OCI-LY7 (cell line): ENCODE measurements around the gene SPX. TPM values are rescaled to one million over a fixed set of nuclear protein-coding genes. Genes with fewer than 3 reads are reported as not detected.

Source experiments
- BruUV-seq: library from RNA; stranded (reverse); fragments of 400-500 nt; replicated peaks from 2 replicates; lab custom pipeline; 2021; lab: Mats Ljungman, UMichigan
- CTCF ChIA-PET: fragments of 300-600 bp; sonication (Branson Sonifier 250); formaldehyde crosslinking; loops from one replicate; lab custom pipeline; 2022; ENCODE audit warnings: antibody characterized with exemption; ENCODE audit not compliant: unreplicated experiment; lab: Charles Lee
- POLR2A ChIA-PET: fragments of 300-600 bp; sonication (Branson Sonifier 250); formaldehyde crosslinking; loops from one replicate; lab custom pipeline; 2022; ENCODE audit warnings: antibody characterized with exemption; lab: Charles Lee
- DNase-seq: peaks from one replicate; pipeline ENCODE4 v3.0.0-alpha.2; 2015; ENCODE audit warnings: low spot score
- H2AFZ ChIP-seq: fragments of 200-600 bp; sonication (generic), shearing (Covaris generic); 2 replicates; pipeline ENCODE4 v1.6.1; 2014; ENCODE audit warnings: mild to moderate bottlenecking, antibody characterized with exemption, low read length, moderate library complexity
- H3K27ac ChIP-seq: fragments of 200-600 bp; sonication (generic); 2 replicates; pipeline ENCODE4 v1.5.1; 2014; ENCODE audit warnings: mixed run types, low read depth, mild to moderate bottlenecking, moderate library complexity, low read length, inconsistent platforms; ENCODE audit not compliant: poor library complexity, severe bottlenecking
- H3K36me3 ChIP-seq: fragments of 200-600 bp; sonication (generic); 2 replicates; pipeline ENCODE4 v1.6.1; 2014; ENCODE audit warnings: mild to moderate bottlenecking, antibody characterized with exemption, low read length, moderate library complexity, mixed read lengths; ENCODE audit not compliant: insufficient read depth
- H3K4me1 ChIP-seq: fragments of 200-600 bp; sonication (generic); 2 replicates; pipeline ENCODE4 v1.5.1; 2014; ENCODE audit warnings: mild to moderate bottlenecking, low read length; ENCODE audit not compliant: insufficient read depth, poor library complexity, severe bottlenecking
- H3K4me2 ChIP-seq: fragments of 200-600 bp; sonication (generic); 2 replicates; pipeline ENCODE4 v1.6.1; 2014; ENCODE audit warnings: mild to moderate bottlenecking, low read length
- H3K4me3 ChIP-seq: fragments of 200-600 bp; sonication (generic); 2 replicates; pipeline ENCODE4 v1.5.1; 2014; ENCODE audit warnings: mild to moderate bottlenecking, low read depth, low read length; ENCODE audit not compliant: poor library complexity, severe bottlenecking
- H3K79me2 ChIP-seq: fragments of 200-600 bp; sonication (generic); 2 replicates; pipeline ENCODE4 v1.6.1; 2016; ENCODE audit warnings: low read depth, mild to moderate bottlenecking, low read length, moderate library complexity, mixed read lengths; ENCODE audit not compliant: insufficient read depth
- H3K9me2 ChIP-seq: fragments of 200-600 bp; sonication (generic); 2 replicates; pipeline ENCODE4 v1.6.1; 2016; ENCODE audit warnings: mild to moderate bottlenecking, low read length, mixed read lengths; ENCODE audit not compliant: insufficient read depth
- H3K9me3 ChIP-seq: fragments of 200-600 bp; sonication (generic); 2 replicates; pipeline ENCODE4 v1.6.1; 2014; ENCODE audit warnings: mild to moderate bottlenecking, mixed run types, low read length, mixed read lengths
- H4K20me1 ChIP-seq: fragments of 200-600 bp; sonication (generic); 2 replicates; pipeline ENCODE4 v1.6.1; 2014; ENCODE audit warnings: mild to moderate bottlenecking, antibody characterized with exemption, low read length, moderate library complexity, mixed read lengths; ENCODE audit not compliant: insufficient read depth
- EZH2phosphoT487 ChIP-seq: fragments of 200-600 bp; sonication (generic); IDR thresholded peaks from 2 replicates; pipeline ENCODE4 v1.6.1; 2018; ENCODE audit warnings: low read depth, borderline replicate concordance, mild to moderate bottlenecking, mixed run types, antibody characterized with exemption, low read length, moderate library complexity, mixed read lengths
- intact Hi-C: fragments of 100-400 bp; cut with micrococcal nuclease; formaldehyde crosslinking; loops from one replicate; pipeline ENCODE4 v1.10.0; 2022; ENCODE audit not compliant: unreplicated experiment
- total RNA-seq, 2 experiments: library from RNA; depleted of rRNA in 1 of 2; stranded (reverse); fragments of >200 nt in 1 of 2; shearing (Covaris generic) in 1 of 2; gene quantifications; 2 replicates each; pipeline ENCODE4 v1.2.3, GENCODE V29; 2014 to 2022
- TF ChIP-seq, protein P1 (sequence below): fragments of 200-600 bp; sonication (generic); conservative IDR thresholded peaks from 2 replicates; pipeline ENCODE4 v1.5.1; 2014; ENCODE audit warnings: mild to moderate bottlenecking, antibody characterized with exemption, low read length, moderate library complexity, mixed read lengths

SPX gene
- total RNA-seq, 2 experiments from 2014 or later: 0.35 to 1.2 TPM

DNA sequence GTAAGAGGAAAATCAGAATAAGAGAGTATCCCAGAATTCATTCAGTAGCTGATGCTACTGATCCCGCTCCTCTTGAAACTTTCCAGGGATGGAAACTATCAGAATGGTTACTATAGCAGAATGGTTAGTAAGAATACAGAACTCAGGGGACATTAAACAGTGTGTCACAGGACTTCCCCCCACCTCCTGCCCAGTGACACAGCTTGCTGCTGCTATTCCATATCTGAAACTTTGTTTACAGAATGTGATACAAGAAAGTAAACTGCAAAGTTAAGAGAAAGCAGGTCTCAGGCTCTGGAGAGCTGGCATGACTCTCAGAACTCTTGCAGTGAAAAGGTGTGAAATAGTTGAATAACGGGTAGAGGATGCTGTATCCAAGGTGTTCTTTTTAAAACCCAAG is 3.4 kb downstream of the SPX start:
- POLR2A ChIA-PET: interaction anchor here (0.7 to 0.9 kb wide), 2 partner anchors 30 to 996 kb away, joined by 3 read pairs; no protein-coding TSS in a partner anchor
- Histone ChIP-seq H3K4me2 (no peak overlapping the region), H3K36me3 (no peaks in the 10 kb centered on the region), H3K9me3 (no peaks in the 10 kb centered on the region), H2AFZ (no peak overlapping the region), H3K4me1 (peaks cover 24% of the 10 kb centered on the region), H3K4me3 (no peak overlapping the region), H3K27ac (no peak overlapping the region), H3K9me2 (no peaks in the 10 kb centered on the region), H3K79me2 (no peaks in the 10 kb centered on the region), H4K20me1 (no peaks in the 10 kb centered on the region)
- no peak for DNase-seq
- intact Hi-C loops: loop anchor here (5.0 kb wide), 1 partner anchor 128 kb away; the partner anchor contains the start of gene LDHB
- CTCF ChIA-PET: no interaction called here
- no peak for TF ChIP-seq EZH2phosphoT487
- TF ChIP-seq, protein P1, sequence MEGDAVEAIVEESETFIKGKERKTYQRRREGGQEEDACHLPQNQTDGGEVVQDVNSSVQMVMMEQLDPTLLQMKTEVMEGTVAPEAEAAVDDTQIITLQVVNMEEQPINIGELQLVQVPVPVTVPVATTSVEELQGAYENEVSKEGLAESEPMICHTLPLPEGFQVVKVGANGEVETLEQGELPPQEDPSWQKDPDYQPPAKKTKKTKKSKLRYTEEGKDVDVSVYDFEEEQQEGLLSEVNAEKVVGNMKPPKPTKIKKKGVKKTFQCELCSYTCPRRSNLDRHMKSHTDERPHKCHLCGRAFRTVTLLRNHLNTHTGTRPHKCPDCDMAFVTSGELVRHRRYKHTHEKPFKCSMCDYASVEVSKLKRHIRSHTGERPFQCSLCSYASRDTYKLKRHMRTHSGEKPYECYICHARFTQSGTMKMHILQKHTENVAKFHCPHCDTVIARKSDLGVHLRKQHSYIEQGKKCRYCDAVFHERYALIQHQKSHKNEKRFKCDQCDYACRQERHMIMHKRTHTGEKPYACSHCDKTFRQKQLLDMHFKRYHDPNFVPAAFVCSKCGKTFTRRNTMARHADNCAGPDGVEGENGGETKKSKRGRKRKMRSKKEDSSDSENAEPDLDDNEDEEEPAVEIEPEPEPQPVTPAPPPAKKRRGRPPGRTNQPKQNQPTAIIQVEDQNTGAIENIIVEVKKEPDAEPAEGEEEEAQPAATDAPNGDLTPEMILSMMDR: no peak
- BruUV-seq: no TSS peak

DNA sequence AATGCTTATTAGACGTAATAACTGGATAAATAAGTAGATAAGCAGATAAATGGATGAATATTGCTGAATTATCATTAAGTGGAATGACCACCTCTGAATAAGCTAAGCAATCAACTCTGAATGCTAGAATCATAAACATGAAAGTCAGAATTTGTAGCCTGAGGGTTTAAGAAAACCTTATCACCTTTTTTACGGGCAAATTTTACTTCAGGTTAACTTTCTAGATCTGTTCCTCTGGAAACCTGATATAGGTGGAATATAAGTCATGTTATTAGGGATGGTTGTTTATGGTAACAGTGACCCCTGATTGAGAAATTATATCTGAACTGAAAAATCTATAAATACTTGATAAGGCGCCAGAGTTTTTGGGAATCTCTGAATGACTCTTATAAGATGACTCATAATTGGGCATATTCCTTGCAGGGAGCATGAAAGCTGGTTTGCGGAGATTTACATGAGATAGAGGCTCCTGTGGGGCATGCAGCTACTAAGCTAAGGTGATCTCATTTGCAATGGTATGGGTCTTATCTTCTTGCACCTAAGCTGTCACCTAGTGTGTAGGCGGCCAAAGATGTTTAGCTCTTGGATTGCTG is 12.1 kb downstream of the SPX start:
- intact Hi-C loops: no loop called here
- ChIA-PET POLR2A (interaction anchor here (0.6 to 1.8 kb wide), 5 partner anchors 13 to 60 kb away, joined by 3 to 6 read pairs (median 3); no protein-coding TSS in a partner anchor), CTCF (no interaction called here)
- Histone ChIP-seq H3K9me3 (no peaks in the 10 kb centered on the region), H2AFZ (no peak overlapping the region), H3K4me2 (no peak overlapping the region), H3K27ac (no peak overlapping the region), H3K79me2 (no peaks in the 10 kb centered on the region), H3K9me2 (no peaks in the 10 kb centered on the region), H3K36me3 (no peaks in the 10 kb centered on the region), H3K4me3 (no peak overlapping the region), H3K4me1 (no peaks in the 10 kb centered on the region), H4K20me1 (no peaks in the 10 kb centered on the region)
- DNase-seq: no peak
- TF ChIP-seq, protein P1: no peak
- no peak for TF ChIP-seq EZH2phosphoT487
- BruUV-seq: no TSS peak

DNA sequence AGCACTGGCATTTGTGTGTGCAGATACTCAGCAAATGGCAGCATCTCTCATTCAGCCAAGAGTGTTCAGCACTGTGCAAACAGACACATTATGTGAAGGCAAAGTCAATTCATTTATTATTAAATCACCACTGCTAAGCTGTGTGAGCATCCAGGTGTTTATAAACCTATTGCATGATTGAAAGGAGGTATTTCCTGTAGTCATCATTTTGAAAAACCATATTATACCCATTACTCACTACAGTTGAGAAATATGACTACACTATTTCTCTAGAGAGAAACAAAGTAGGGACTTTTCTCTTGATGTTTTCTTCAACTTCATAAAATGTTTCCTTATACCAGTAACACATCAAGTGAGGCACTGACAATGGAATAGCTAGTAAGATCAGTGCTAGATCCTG is 13.7 kb downstream of the SPX start:
- no peaks in the 10 kb centered on the region for H3K36me3 ChIP-seq
- no peak overlapping the region for H2AFZ ChIP-seq
- H4K20me1 ChIP-seq: no peaks in the 10 kb centered on the region
- H3K9me3 ChIP-seq: no peaks in the 10 kb centered on the region
- no peaks in the 10 kb centered on the region for H3K9me2 ChIP-seq
- ChIA-PET CTCF (no interaction called here), POLR2A (interaction anchor here (0.7 kb wide), 1 partner anchor 23 kb away, joined by 3 read pairs; no protein-coding TSS in a partner anchor)
- TF ChIP-seq, protein P1: no peak
- no peak for TF ChIP-seq EZH2phosphoT487
- no peaks in the 10 kb centered on the region for H3K4me1 ChIP-seq
- no peak overlapping the region for H3K4me3 ChIP-seq
- no peak overlapping the region for H3K27ac ChIP-seq
- intact Hi-C loops: no loop called here
- H3K4me2 ChIP-seq: no peak overlapping the region
- no peaks in the 10 kb centered on the region for H3K79me2 ChIP-seq
- no peak for DNase-seq
- no TSS peak for BruUV-seq
